WTC11 (cell line): ENCODE results near the gene DNAJC5G.

ENCODE experiments used
- SP1 ChIP-seq: sonication (generic); formaldehyde crosslinking; conservative IDR thresholded peaks from 2 replicates; pipeline ENCODE4 v1.8.1; 2022; ENCODE audit warnings: missing genetic modification reagents
- TEAD4 ChIP-seq: sonication (generic); formaldehyde crosslinking; IDR thresholded peaks from 2 replicates; pipeline ENCODE4 v1.8.0; 2022; ENCODE audit warnings: mild to moderate bottlenecking, missing genetic modification reagents
- ZNF138 ChIP-seq: sonication (generic); formaldehyde crosslinking; conservative IDR thresholded peaks from 2 replicates; pipeline ENCODE4 v1.8.1; 2022; ENCODE audit warnings: mild to moderate bottlenecking, moderate library complexity, missing genetic modification reagents
- TF ChIP-seq, protein P1 (sequence below): fragments of 200-600 bp; IDR thresholded peaks from 2 replicates; pipeline ENCODE4 v1.8.0; 2022; ENCODE audit warnings: antibody characterized with exemption
- TF ChIP-seq, protein P2 (sequence below): sonication (generic); formaldehyde crosslinking; IDR thresholded peaks from 2 replicates; pipeline ENCODE4 v1.8.0; 2022; ENCODE audit warnings: mild to moderate bottlenecking, missing genetic modification reagents

DNA sequence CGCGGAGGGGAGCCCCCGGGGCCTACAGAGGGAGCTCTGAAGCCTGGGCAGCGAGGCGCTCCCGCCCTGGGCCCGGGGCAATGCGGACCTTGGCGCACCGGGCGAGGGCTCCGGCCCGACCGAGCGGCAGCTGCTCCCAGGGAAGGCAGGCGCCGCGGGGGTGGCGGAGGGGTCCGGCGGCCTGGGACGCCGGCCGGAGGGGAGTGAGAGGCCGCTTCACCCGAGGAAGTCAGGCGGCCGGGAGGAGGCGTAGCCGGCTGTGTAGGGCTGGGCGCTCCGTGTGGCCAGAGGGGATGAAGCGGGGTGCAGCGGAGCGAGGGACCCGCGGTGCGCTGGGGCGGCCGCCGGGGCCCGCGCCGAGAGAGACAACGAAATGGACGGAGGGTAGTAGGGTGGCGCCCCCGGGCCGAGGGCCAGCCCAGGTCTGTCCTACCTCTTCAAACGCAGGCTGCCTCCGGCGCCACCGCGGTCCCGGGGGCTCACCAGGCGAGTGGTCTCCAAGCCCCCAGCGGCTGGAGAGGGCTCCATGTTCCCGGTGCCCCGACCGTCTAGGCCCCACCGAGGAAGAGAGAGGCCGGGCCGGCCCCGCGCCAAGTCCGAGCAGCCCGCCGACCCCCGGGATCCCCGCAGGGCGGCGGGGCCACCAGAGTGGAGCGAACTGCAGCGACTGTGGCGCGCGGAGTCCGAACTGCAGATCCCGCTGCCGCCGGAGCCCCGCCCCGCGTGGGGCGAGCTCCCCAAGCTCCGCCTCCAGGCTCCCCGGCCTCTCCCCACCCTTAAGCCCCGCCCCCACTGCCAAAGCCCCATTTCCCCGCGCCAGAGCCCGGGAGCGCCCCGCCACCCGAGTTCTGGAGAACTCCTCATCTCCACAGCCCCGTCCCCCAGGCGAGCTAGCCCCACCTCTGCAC lies 12.6 kb upstream of the DNAJC5G start, which contains the start of gene SLC30A3:
- TF ChIP-seq, protein P1, sequence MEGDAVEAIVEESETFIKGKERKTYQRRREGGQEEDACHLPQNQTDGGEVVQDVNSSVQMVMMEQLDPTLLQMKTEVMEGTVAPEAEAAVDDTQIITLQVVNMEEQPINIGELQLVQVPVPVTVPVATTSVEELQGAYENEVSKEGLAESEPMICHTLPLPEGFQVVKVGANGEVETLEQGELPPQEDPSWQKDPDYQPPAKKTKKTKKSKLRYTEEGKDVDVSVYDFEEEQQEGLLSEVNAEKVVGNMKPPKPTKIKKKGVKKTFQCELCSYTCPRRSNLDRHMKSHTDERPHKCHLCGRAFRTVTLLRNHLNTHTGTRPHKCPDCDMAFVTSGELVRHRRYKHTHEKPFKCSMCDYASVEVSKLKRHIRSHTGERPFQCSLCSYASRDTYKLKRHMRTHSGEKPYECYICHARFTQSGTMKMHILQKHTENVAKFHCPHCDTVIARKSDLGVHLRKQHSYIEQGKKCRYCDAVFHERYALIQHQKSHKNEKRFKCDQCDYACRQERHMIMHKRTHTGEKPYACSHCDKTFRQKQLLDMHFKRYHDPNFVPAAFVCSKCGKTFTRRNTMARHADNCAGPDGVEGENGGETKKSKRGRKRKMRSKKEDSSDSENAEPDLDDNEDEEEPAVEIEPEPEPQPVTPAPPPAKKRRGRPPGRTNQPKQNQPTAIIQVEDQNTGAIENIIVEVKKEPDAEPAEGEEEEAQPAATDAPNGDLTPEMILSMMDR = no peak
- no peak for TF ChIP-seq SP1
- no peak for TF ChIP-seq ZNF138 (CRISPR knock-in tag)
- no peak for TF ChIP-seq TEAD4 (CRISPR knock-in tag)
- TF ChIP-seq, protein P2, sequence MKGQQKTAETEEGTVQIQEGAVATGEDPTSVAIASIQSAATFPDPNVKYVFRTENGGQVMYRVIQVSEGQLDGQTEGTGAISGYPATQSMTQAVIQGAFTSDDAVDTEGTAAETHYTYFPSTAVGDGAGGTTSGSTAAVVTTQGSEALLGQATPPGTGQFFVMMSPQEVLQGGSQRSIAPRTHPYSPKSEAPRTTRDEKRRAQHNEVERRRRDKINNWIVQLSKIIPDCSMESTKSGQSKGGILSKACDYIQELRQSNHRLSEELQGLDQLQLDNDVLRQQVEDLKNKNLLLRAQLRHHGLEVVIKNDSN (CRISPR knock-in tag) = no peak
